GM23338 (cell line): ENCODE data around the gene RUNX1. TPM values are rescaled to one million over a fixed set of nuclear protein-coding genes. Genes with fewer than 3 reads are reported as not detected.

Experiments used
- CREB1 ChIP-seq: fragments of 250-450 bp; sonication (Bioruptor Pico); IDR thresholded peaks from 2 replicates; pipeline ENCODE4 v1.5.0; 2020; ENCODE audit warnings: low read depth, mild to moderate bottlenecking, moderate library complexity
- ETS1 ChIP-seq: IDR thresholded peaks from 2 replicates; pipeline ENCODE4 v1.6.1; 2016; ENCODE audit warnings: antibody characterized with exemption
- EZH2 ChIP-seq: fragments of 200-600 bp; sonication (generic); IDR thresholded peaks from one replicate; pipeline ENCODE4 v1.8.0; 2017; ENCODE audit warnings: antibody characterized with exemption, mild to moderate bottlenecking, low read depth; ENCODE audit not compliant: unreplicated experiment
- EZH2phosphoT487 ChIP-seq: fragments of 200-600 bp; sonication (generic); IDR thresholded peaks from one replicate; pipeline ENCODE4 v1.8.1; 2018; ENCODE audit warnings: antibody characterized with exemption; ENCODE audit not compliant: unreplicated experiment
- JUNB ChIP-seq: IDR thresholded peaks from one replicate; pipeline ENCODE4 v1.6.1; 2016; ENCODE audit warnings: antibody characterized with exemption; ENCODE audit not compliant: unreplicated experiment
- NANOG ChIP-seq: IDR thresholded peaks from 2 replicates; pipeline ENCODE4 v1.6.1; 2016; ENCODE audit warnings: antibody characterized with exemption, borderline replicate concordance
- POLR2AphosphoS5 ChIP-seq: IDR thresholded peaks from 2 replicates; pipeline ENCODE4 v1.6.1; 2016; ENCODE audit warnings: antibody characterized with exemption, low read depth
- ZNF114 ChIP-seq: fragments of 250-450 bp; sonication (Bioruptor Pico); IDR thresholded peaks from 2 replicates; pipeline ENCODE4 v1.5.0; 2020; ENCODE audit warnings: mild to moderate bottlenecking, moderate library complexity
- ZNF331 ChIP-seq: fragments of 250-450 bp; sonication (Bioruptor Pico); IDR thresholded peaks from 2 replicates; pipeline ENCODE4 v1.5.0; 2020; ENCODE audit warnings: low read depth, mild to moderate bottlenecking, moderate library complexity
- ZNF462 ChIP-seq: fragments of 250-450 bp; sonication (Bioruptor Pico); IDR thresholded peaks from 2 replicates; pipeline ENCODE4 v1.5.0; 2020; ENCODE audit warnings: mild to moderate bottlenecking, moderate library complexity
- polyA plus RNA-seq: library from polyadenylated mRNA; unstranded; fragments of >200 nt; fragmentation: Nextera tagmentation; extraction: Ambion mirVana; gene quantifications from 2 replicates; pipeline ENCODE4 v1.2.1, GENCODE V29; 2016
- total RNA-seq: library from RNA; depleted of rRNA; stranded (reverse); fragments of >200 nt; shearing (Covaris generic); gene quantifications from 2 replicates; pipeline ENCODE4 v1.2.3, GENCODE V29; 2014

Gene RUNX1
- total and polyA plus RNA-seq, 2 experiments from 2014 or later: 0.29 to 1.1 TPM

GRCh38 chr21:34867785-34868184, 181.3 kb downstream of the RUNX1 start (continued):
- TF ChIP-seq ZNF462 (no peak), EZH2phosphoT487 (no peak), CREB1 (CRISPR knock-in tag) (no peak), ZNF331 (CRISPR knock-in tag) (no peak), POLR2AphosphoS5 (no peak), EZH2 (no peak), NANOG (no peak), ETS1 (no peak), JUNB (no peak), ZNF114 (CRISPR knock-in tag) (no peak)
